Fibroblast of skin of scalp (primary cell): ENCODE results near the gene UNC93B1. TPM values are rescaled to one million over a fixed set of nuclear protein-coding genes. Genes with fewer than 3 reads are reported as not detected.
A peak's percentile ranks its signal among the peaks of the same experiment; 100 is the strongest.

ENCODE experiments used
- DNase-seq: peaks from one replicate; pipeline ENCODE4 v3.0.0-alpha.2; 2013
- polyA plus RNA-seq, 2 experiments: library from polyadenylated mRNA; unstranded; fragments of 120-200 nt; gene quantifications; one replicate each; pipeline ENCODE4 v1.2.1, GENCODE V29; 2013; ENCODE audit not compliant: insufficient read length in 2 of 2

UNC93B1 gene
- 19.1 TPM for polyA plus RNA-seq (2013, experiment 1 of 2; ENCODE audit: insufficient read length)
- polyA plus RNA-seq (2013, experiment 2 of 2; ENCODE audit: insufficient read length): 16.0 TPM

DNA sequence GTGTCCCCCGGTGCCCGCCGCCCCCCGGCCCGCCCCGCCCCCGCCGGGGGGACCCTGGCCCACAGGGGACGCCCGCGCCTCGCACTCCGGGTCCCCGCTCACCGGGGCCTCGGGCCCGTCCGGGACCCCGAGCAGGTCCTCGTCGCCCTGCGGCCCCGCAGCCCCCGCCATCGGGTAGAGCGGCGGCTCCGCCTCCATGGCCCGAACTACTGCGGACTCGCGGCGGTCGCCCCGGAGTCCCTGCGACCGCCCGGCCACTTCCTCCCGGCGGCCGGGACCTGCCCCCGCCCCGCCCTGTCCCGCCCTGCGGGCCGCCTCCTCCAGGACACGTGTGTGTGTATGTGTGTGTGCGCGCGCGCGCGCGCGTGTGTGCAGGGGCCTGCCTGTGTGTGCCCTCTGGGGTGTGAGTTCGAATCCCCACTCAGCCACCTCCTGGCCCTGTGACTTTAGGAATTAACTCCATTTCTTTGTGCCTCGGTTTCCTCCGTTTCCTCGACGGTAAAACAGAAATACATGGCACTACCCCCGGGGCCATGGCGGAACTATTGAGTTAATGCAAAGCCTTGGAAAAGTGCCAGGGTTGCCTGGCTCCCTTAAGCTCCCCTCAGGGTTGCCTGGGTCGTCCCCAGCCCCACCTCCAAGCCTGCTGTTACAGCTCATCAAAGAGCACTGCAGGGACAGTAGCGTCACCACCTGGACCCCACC is at the start of gene UNC93B1:
Gene UNC93B1 (minus strand): TSS at position 252 of the 705 bp plus-strand sequence. CDS start 54 bp downstream, at position 198.
- peak; percentile 87 for DNase-seq

- no peak for DNase-seq
These were observed 49.2 kb upstream of the UNC93B1 start for GRCh38 chr11:68053117-68053516.

GRCh38 chr11:68052137-68052873 is 48.4 kb upstream of the UNC93B1 start:
- DNase-seq: no peak

GRCh38 chr11:68051191-68052136 is 47.6 kb upstream of the UNC93B1 start:
- DNase-seq: no peak

DNA sequence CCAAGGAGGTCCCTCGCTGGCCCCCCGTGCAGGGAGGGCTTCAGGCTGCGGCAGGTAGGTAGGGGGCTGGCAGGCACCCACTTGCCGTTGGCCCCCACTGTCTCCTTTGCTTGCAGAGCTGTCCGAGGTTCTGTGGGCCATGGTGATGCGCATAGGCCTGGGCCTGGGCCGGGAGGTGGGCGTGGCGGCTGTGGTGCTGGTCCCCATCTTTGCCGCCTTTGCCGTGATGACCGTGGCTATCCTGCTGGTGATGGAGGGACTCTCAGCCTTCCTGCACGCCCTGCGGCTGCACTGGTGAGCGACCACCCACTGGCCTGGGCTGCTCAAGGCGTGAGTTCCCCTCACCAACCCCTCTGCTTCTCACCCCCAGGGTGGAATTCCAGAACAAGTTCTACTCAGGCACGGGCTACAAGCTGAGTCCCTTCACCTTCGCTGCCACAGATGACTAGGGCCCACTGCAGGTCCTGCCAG is 46.5 kb upstream of the UNC93B1 start:
- no peak for DNase-seq

GRCh38 chr11:68049509-68050370 is 45.8 kb upstream of the UNC93B1 start:
- DNase-seq: no peak

GRCh38 chr11:68048681-68049508 is 45.0 kb upstream of the UNC93B1 start:
- no peak for DNase-seq

DNA sequence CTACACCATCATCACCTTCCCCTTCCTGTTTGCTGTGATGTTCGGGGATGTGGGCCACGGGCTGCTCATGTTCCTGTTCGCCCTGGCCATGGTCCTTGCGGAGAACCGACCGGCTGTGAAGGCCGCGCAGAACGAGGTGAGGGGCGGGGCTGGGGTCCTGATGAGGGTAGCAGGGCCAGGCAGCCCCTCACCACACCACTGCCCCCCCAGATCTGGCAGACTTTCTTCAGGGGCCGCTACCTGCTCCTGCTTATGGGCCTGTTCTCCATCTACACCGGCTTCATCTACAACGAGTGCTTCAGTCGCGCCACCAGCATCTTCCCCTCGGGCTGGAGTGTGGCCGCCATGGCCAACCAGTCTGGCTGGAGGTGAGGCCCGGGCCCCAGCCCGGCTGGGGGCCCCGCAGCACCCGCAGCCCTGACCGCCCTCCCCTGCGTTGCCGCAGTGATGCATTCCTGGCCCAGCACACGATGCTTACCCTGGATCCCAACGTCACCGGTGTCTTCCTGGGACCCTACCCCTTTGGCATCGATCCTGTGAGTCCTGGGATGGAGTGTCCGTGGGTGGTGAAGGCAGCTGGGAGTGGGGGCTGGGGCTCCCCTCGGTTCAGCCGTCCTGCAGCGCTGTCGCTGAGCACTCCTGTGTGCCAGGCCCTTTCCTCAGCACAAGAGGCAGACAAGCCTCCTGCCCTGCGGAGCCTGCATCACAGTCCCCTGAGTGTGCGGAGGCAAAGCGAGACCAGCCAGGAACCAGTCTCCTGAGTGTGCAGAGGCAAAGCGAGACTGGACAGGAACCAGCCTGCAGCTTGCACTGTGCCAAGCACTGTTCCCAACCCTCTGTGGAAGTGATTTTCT is 43.8 kb upstream of the UNC93B1 start:
- no peak for DNase-seq

DNA sequence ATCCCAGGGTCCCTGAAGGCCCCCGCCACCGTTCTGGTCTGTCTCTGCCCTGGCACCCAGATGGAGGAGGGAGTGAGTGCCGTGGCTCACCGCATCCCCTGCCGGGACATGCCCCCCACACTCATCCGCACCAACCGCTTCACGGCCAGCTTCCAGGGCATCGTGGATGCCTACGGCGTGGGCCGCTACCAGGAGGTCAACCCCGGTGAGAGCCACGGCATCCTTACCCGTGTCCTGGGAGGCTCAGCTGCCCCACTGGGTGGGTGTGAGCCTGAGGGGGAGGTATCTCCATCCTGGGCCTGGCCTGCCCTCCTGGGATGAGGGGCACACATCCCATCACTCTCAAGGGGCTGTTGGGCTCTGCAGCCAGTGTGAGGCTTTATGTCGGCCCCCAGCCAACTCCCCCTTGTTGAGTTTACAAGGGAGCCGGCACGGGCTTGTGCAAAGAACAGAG is 41.0 kb upstream of the UNC93B1 start:
- DNase-seq: no peak

GRCh38 chr11:68044145-68044813 is 40.4 kb upstream of the UNC93B1 start:
- DNase-seq: no peak

GRCh38 chr11:68043349-68044144 is 39.6 kb upstream of the UNC93B1 start:
- DNase-seq: peak; percentile 60

DNA sequence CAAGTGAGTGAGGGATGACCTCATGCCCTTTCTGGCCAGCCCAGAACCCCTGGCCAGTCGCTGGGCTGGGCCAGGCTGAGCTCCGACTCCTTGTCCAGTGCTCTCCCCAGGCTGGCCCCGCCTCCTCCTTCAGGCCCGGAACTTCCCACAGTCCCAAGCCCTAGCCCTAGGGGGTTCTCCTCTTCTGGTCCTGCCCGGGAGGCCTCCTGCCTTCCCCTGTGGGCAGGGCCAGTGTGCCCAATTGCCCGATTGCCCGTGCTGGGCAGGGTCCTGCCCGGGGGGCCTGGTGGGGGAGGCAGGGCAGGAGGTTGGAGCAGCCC is 39.1 kb upstream of the UNC93B1 start:
- DNase-seq: no peak

DNA sequence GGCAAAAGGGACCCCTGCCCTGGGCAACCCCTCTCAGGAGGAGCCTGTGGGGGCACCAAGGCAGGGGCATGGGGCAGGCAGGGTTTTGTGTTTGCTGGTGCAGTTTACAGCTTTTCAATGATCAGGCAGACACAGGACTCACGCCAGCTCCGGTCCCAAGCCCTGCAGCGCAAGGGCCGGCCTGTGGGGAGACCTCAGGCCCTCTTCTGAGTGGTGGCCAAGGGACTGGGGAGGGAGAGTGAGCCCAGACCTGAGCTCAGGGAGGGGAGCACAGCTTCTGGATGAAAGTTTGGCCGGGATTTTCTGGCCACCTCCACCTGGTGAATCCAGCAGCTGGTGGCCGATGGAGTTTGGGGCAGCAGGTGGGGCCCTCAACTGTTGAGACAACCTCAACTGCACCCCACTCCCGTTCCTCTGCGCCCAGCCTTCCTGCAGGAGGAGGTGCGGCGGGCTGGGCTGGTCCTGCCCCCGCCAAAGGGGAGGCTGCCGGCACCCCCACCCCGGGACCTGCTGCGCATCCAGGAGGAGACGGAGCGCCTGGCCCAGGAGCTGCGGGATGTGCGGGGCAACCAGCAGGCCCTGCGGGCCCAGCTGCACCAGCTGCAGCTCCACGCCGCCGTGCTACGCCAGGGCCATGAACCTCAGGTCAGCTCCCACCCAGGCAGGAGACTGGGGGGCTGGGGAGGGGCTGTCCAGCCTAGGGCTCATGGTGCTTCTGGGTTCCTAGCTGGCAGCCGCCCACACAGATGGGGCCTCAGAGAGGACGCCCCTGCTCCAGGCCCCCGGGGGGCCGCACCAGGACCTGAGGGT is 38.5 kb upstream of the UNC93B1 start:
- DNase-seq: no peak

DNA sequence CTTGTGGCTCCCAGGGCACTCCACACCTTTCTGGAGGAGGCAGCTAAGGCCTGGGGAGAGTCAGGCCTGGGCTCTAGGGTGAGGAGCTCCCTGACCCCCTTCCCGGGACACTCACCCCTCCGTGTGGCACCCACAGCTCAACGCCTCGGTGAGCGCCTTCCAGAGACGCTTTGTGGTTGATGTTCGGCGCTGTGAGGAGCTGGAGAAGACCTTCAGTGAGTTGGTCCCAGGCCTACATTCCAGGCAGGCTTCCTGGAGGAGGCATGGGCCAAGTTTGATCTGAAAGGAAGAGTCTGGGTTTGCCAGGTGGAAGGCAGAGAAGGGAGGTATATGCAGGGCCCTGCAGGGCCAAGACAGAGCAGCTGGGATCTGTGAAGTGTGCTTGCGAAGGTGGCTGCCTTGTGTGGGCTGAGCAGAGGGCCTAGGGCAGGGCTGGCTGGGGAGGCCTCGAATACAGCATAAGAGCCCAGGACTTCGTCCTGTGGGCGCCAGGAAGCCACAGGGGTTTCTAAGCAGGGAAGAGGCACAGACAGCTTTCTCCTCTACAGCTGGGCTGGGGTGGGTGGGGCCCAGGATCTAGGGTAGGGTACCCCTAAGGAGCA is 37.8 kb upstream of the UNC93B1 start:
- DNase-seq: no peak

GRCh38 chr11:68040957-68041591 is 37.2 kb upstream of the UNC93B1 start:
- DNase-seq: no peak
